Gastroesophageal sphincter (tissue), 3 donors: ENCODE measurements around the gene CD302.

Source experiments
- CTCF ChIP-seq, 4 experiments: fragments of 200-600 bp in 2 of 4; fragments of 450-650 bp in 2 of 4; sonication (generic) in 1 of 4; IDR thresholded peaks; one replicate each; pipeline ENCODE4 v1.5.1; 2017 to 2019; ENCODE audit warnings: antibody characterized with exemption in 4 of 4, mild to moderate bottlenecking in 2 of 4, moderate library complexity in 2 of 4
- POLR2A ChIP-seq, 2 donors: fragments of 450-650 bp; IDR thresholded peaks; one replicate each; pipeline ENCODE4 v1.6.1; 2017; ENCODE audit warnings: antibody characterized with exemption in 2 of 2, mild to moderate bottlenecking in 2 of 2, moderate library complexity in 1 of 2
- POLR2AphosphoS5 ChIP-seq: sonication (generic); formaldehyde crosslinking; IDR thresholded peaks from one replicate; pipeline ENCODE4 v1.6.1; 2017; ENCODE audit warnings: antibody characterized with exemption

DNA sequence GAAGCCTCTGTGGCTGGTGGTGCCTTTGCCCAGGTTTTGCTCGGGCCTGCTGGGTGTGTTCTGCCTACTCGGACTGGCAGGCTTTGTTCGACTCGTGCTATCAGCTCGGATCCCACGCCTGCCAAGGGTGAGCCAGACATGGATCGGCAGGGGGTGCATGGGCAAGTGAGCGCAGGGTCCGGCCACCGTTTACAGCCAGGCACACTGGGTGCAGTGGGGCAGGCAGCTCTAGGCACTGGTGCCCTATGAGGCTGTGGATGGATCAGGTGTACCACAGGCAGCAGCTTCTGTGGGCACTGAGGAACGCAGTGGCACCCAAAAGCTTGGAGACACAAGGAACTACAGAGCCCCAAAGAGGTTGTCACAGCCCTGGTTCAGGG lies 60.1 kb downstream of the CD302 start:
- TF ChIP-seq POLR2AphosphoS5 = no peak
- no peak for TF ChIP-seq CTCF (IDR thresholded peaks at IDR 0.05)
- TF ChIP-seq POLR2A (IDR thresholded peaks at IDR 0.05) = no peak
